DMS 273 (cell line): Measurements from ENCODE around the gene TRAF2.
A peak's percentile ranks its signal among the peaks of the same experiment; 100 is the strongest.
"Not testable (repeated sequence)": the region's sequence is repeated elsewhere in the genome, so short reads cannot be mapped to it uniquely, and the experiment has no call there.

Experiments
- DNase-seq: peaks from one replicate; lab custom pipeline; 2025; ENCODE audit not compliant: unreplicated experiment; lab: John Stamatoyannopoulos, UW

The TRAF2 gene

GRCh38 chr9:136856541-136857141, 29.7 kb upstream of the TRAF2 start:
- DNase-seq, result no peak

GRCh38 chr9:136857166-136857565, 29.1 kb upstream of the TRAF2 start:
- no peak for DNase-seq

- DNase-seq, result no peak
These were observed 28.5 kb upstream of the TRAF2 start for GRCh38 chr9:136857581-136858412.

GRCh38 chr9:136858452-136858843, 27.9 kb upstream of the TRAF2 start:
- DNase-seq, result no peak

- DNase-seq, result peak; percentile 65
These were observed 27.2 kb upstream of the TRAF2 start for GRCh38 chr9:136858844-136859757.

- DNase-seq, result no peak
These were observed 25.8 kb upstream of the TRAF2 start for GRCh38 chr9:136860529-136860928.

GRCh38 chr9:136860933-136861873, 25.1 kb upstream of the TRAF2 start:
- no peak for DNase-seq

GRCh38 chr9:136861874-136862457, 24.4 kb upstream of the TRAF2 start:
- no peak for DNase-seq

GRCh38 chr9:136862849-136863622, 23.3 kb upstream of the TRAF2 start:
- no peak for DNase-seq

- DNase-seq, result no peak
These were observed 22.6 kb upstream of the TRAF2 start for GRCh38 chr9:136863623-136864273.

- no peak for DNase-seq
These were observed 21.1 kb upstream of the TRAF2 start for GRCh38 chr9:136865041-136865767.

GRCh38 chr9:136865768-136866103, 20.6 kb upstream of the TRAF2 start:
- no peak for DNase-seq

- not testable (repeated sequence) for DNase-seq
These were observed 19.4 kb upstream of the TRAF2 start for GRCh38 chr9:136866898-136867421.

GRCh38 chr9:136867480-136867879, 18.8 kb upstream of the TRAF2 start:
- no peak for DNase-seq

GRCh38 chr9:136867917-136868316, 18.4 kb upstream of the TRAF2 start:
- no peak for DNase-seq

GRCh38 chr9:136868644-136869043, 17.7 kb upstream of the TRAF2 start:
- DNase-seq, result no peak

- DNase-seq, result not testable (repeated sequence)
These were observed 16.7 kb upstream of the TRAF2 start for GRCh38 chr9:136869611-136870010.

- DNase-seq, result peak; percentile 56
These were observed 11.2 kb upstream of the TRAF2 start for GRCh38 chr9:136875155-136875554.
